Aorta (tissue), 5 donors: ENCODE results near the gene RASAL3. TPM values are rescaled to one million over a fixed set of nuclear protein-coding genes. Genes with fewer than 3 reads are reported as not detected.

Experiments used
- ATAC-seq: fragments of 200-7000 bp; cut with Tn5 transposase; one replicate; pipeline ENCODE4 v1.9.1; 2022; ENCODE audit warnings: moderate library complexity; ENCODE audit not compliant: low FRiP score
- DNase-seq, 2 donors: peaks; one replicate each; pipeline ENCODE4 v3.0.0-alpha.2; 2020
- H3K27ac ChIP-seq, 2 donors: one replicate each; pipeline ENCODE4 v1.5.1; 2013; ENCODE audit warnings: low read length in 2 of 2, mild to moderate bottlenecking in 2 of 2, moderate library complexity in 2 of 2, control low read depth in 1 of 2, inconsistent platforms in 1 of 2, low read depth in 1 of 2
- H3K27me3 ChIP-seq, 2 donors: one replicate each; pipeline ENCODE4 v1.6.1; 2013; ENCODE audit warnings: control low read depth in 1 of 2, low read length in 1 of 2, mild to moderate bottlenecking in 1 of 2, moderate library complexity in 1 of 2; ENCODE audit not compliant: insufficient read depth in 2 of 2, control insufficient read depth in 1 of 2
- H3K36me3 ChIP-seq, 2 donors: one replicate each; pipeline ENCODE4 v1.6.1; 2013; ENCODE audit warnings: control low read depth in 1 of 2, low read length in 1 of 2, mild to moderate bottlenecking in 1 of 2; ENCODE audit not compliant: insufficient read depth in 2 of 2, control insufficient read depth in 1 of 2
- H3K4me1 ChIP-seq, 2 donors: one replicate each; pipeline ENCODE4 v1.6.1; 2013; ENCODE audit warnings: low read length in 2 of 2, control low read depth in 1 of 2, mild to moderate bottlenecking in 1 of 2, moderate library complexity in 1 of 2; ENCODE audit not compliant: insufficient read depth in 2 of 2, control insufficient read depth in 1 of 2
- H3K4me3 ChIP-seq, 2 donors: one replicate each; pipeline ENCODE4 v1.5.1; 2013; ENCODE audit warnings: low read length in 2 of 2, control low read depth in 1 of 2, mild to moderate bottlenecking in 1 of 2
- H3K9me3 ChIP-seq: one replicate; pipeline ENCODE4 v1.6.1; 2013; ENCODE audit warnings: mild to moderate bottlenecking, low read length; ENCODE audit not compliant: control insufficient read depth
- WGBS, 2 donors: extraction: QIAGEN DNeasy Blood & Tissue Kit; methylation state at CpG; one replicate each; pipeline ENCODE4 v1.1.7; 2013; 5-methylcytosine and 5-hydroxymethylcytosine counted together
- intact Hi-C, 2 donors: fragments of 100-400 bp; cut with DNase I; formaldehyde crosslinking; loops; one replicate each; pipeline versions ENCODE4 v1.14.2 to v1.15.0; 2022
- polyA plus RNA-seq, 2 donors: library from polyadenylated mRNA; stranded (reverse); fragments of 200-250 nt; gene quantifications; one replicate each; pipeline ENCODE4 v1.2.3, GENCODE V29; 2013
- total RNA-seq, 2 donors: library from RNA; stranded (reverse); fragmentation: NEBNext Ultra II Directional; extraction: Animal tissue kit (Norgen Biotek cat#: 25700); gene quantifications; one replicate each; pipeline ENCODE4 v1.2.1, GENCODE V29; 2021
- donor health status: healthy with polysubstance abuse.
- donor health status: Bipolar disorder and iron deficiency.
- donor health status: DM: no; HTN: no; CAD: no.
- donor health status: DM: no; HTN: no; CAD: no.
- donor health status: DM: yes; HTN: yes; CAD: no.

The RASAL3 gene
- total and polyA plus RNA-seq, 4 donors = 0.90 to 10.9 (median 4.8) TPM

DNA sequence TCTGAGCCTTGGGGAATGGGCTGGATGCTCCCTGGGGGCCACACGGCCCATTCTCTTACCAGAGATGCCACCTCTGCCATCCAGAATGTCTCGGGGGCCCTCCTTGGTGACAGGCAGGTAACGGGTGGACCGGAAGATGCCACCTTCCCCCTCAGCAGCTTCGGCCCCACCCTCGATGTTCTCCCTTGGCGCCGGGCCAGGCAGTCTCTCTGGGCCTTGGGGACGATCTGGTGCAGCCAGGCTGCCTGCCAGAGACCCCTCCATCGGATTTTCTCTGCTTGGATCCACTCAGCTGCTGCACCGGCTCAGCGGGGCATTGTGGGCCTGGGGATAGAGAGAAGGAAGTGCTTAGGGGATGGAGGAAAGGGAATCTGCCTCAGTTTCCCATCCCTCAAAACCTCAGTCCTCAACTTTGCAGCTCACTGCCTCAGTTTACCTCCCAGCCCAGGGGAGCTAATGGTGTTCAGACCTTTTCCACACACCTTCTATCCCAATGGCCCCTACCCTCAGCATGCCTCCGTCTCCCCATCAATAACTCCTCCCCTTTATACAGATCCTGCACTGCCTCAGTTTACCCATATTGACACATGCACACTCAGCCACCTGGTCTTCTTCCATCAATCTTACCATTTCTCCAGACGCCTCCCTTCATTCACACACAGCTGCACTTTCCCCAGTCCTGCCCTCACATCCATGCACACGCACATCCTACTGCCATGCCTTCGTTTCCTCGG is 16.1 kb downstream of the RASAL3 start:
- ATAC-seq = no peak
- Histone ChIP-seq H3K4me1 (peaks cover 0 to 1% of the 10 kb centered on the region in 2 donors), H3K27ac (no peak overlapping the region), H3K27me3 (no peaks in the 10 kb centered on the region), H3K9me3 (no peaks in the 10 kb centered on the region), H3K4me3 (no peak overlapping the region), H3K36me3 (no peaks in the 10 kb centered on the region)
- WGBS, 2 donors = 52 to 54% methylated on average over 17 of the region's 17 CpGs
- intact Hi-C loops = loop anchor here in 1 of 2 donors (5.0 kb wide), 1 partner anchor 256 kb away; no protein-coding TSS in a partner anchor
- DNase-seq = no peak

GRCh38 chr19:15447057-15447456 is 17.3 kb downstream of the RASAL3 start:
- ATAC-seq (no peak), DNase-seq (no peak)
- Histone ChIP-seq H3K4me1 (peaks cover 0 to 1% of the 10 kb centered on the region in 2 donors), H3K36me3 (no peaks in the 10 kb centered on the region), H3K27ac (no peak overlapping the region), H3K27me3 (no peaks in the 10 kb centered on the region), H3K9me3 (no peaks in the 10 kb centered on the region), H3K4me3 (no peak overlapping the region)
- WGBS, 2 donors = 90% methylated on average over 4 of the region's 4 CpGs
- intact Hi-C loops = loop anchor here in 1 of 2 donors (5.0 kb wide), 1 partner anchor 255 kb away; no protein-coding TSS in a partner anchor

DNA sequence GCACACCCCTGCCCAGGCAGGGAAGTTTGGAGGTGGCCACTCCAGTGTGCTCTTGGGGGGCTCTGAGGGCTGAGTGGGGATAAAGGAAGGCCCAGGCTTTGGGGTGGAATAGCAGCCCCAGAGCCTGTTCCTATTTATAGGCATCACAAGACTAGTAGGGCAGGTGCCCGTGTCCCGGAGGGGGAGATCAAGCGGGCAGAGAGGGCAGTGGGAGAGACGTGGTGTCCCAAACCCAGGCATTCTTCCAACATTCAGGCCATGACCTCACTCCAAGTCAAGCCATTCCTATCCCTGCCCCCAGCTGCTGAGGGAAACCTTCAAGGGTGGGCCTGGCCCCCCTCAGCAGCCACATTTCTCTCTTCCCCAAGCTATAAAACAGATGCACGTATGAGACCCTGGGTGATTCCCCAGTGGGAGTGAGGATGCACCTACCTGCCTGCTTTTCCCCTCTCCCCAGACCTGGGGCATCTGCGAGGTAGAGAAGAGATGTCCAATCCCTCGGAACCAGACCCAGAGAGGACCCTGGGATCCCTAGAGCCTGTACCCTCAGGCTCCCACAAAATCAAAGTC is 18.5 kb downstream of the RASAL3 start:
- no peak for DNase-seq
- Histone ChIP-seq H3K4me1 (peaks cover 0 to 1% of the 10 kb centered on the region in 2 donors), H3K27ac (peak overlapping the region in 1 of 2 donors; percentile 65)

DNA sequence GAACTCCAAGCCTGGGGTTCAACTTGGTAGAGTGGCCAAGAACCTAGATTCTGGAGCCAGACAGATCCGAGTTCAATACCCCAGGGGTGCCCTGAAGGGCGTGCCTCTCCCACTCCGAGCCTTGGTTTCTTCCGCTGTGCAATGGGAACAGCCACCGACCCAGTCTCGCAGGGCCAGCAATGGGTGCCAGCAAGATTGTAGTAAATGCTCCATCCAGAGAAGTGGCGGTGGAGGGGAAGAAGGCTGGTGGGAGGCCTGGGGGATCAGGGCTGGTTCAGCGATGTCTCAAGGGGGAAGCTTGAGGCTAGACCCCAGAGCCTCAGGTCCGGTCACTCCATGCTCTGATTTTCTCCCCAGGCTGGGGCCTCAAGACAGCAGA is 19.1 kb downstream of the RASAL3 start:
- DNase-seq (no peak), ATAC-seq (no peak)
- Histone ChIP-seq H3K27ac (peak overlapping the region; percentile 24 to 65), H3K36me3 (no peaks in the 10 kb centered on the region), H3K4me1 (peaks cover 0 to 1% of the 10 kb centered on the region in 2 donors), H3K4me3 (no peak overlapping the region), H3K27me3 (no peaks in the 10 kb centered on the region), H3K9me3 (no peaks in the 10 kb centered on the region)
- intact Hi-C loops = loop anchor here in 1 of 2 donors (5.0 kb wide), 1 partner anchor 253 kb away; no protein-coding TSS in a partner anchor
- WGBS, 2 donors = 30 to 31% methylated on average over 9 of the region's 9 CpGs

More for the DNA sequence above, 18.5 kb downstream of the RASAL3 start:
- no peaks in the 10 kb centered on the region for H3K27me3 ChIP-seq
- H3K9me3 ChIP-seq = no peaks in the 10 kb centered on the region
- H3K36me3 ChIP-seq = no peaks in the 10 kb centered on the region
- H3K4me3 ChIP-seq = no peak overlapping the region
- intact Hi-C loops = loop anchor here in 1 of 2 donors (5.0 kb wide), 1 partner anchor 254 kb away; no protein-coding TSS in a partner anchor
- ATAC-seq = no peak
- WGBS, 2 donors = 30 to 32% methylated on average over 7 of the region's 7 CpGs

- Histone ChIP-seq H3K27ac (peak overlapping the region; percentile 24 to 75), H3K36me3 (no peaks in the 10 kb centered on the region), H3K9me3 (no peaks in the 10 kb centered on the region), H3K27me3 (no peaks in the 10 kb centered on the region), H3K4me1 (peaks cover 0 to 1% of the 10 kb centered on the region in 2 donors), H3K4me3 (no peak overlapping the region)
- no peak for DNase-seq
- intact Hi-C loops = loop anchor here (5.0 kb wide), 2 partner anchors 252 to 843 kb away; no protein-coding TSS in a partner anchor
- 11 to 13% methylated on average over 15 of the region's 15 CpGs for WGBS, 2 donors
- peak; percentile 57 for ATAC-seq
Observed at GRCh38 chr19:15444505-15445226, 19.7 kb downstream of the RASAL3 start.

GRCh38 chr19:15443838-15444237 is 20.5 kb downstream of the RASAL3 start:
- H3K36me3 ChIP-seq = no peaks in the 10 kb centered on the region
- intact Hi-C loops = loop anchor here in 1 of 2 donors (5.0 kb wide), 1 partner anchor 843 kb away; no protein-coding TSS in a partner anchor
- no peaks in the 10 kb centered on the region for H3K9me3 ChIP-seq
- peak overlapping the region in 1 of 2 donors; percentile 22 for H3K27ac ChIP-seq
- ATAC-seq = peak; percentile 39
- peaks cover 0 to 1% of the 10 kb centered on the region in 2 donors for H3K4me1 ChIP-seq
- H3K4me3 ChIP-seq = no peak overlapping the region
- DNase-seq = peak; percentile 84 to 90
- 0 to 5% methylated on average over 10 of the region's 10 CpGs for WGBS, 2 donors
- H3K27me3 ChIP-seq = no peaks in the 10 kb centered on the region

GRCh38 chr19:15443325-15443724 is 21.0 kb downstream of the RASAL3 start:
- Histone ChIP-seq H3K36me3 (no peaks in the 10 kb centered on the region), H3K9me3 (no peaks in the 10 kb centered on the region), H3K27ac (no peak overlapping the region), H3K27me3 (no peaks in the 10 kb centered on the region), H3K4me3 (no peak overlapping the region), H3K4me1 (peaks cover 0 to 1% of the 10 kb centered on the region in 2 donors)
- intact Hi-C loops = loop anchor here in 1 of 2 donors (5.0 kb wide), 1 partner anchor 844 kb away; no protein-coding TSS in a partner anchor
- 92 to 93% methylated on average over 3 of the region's 3 CpGs for WGBS, 2 donors
- DNase-seq = no peak
- ATAC-seq = no peak

- no peak for DNase-seq
- Histone ChIP-seq H3K4me1 (peaks cover 0 to 1% of the 10 kb centered on the region in 2 donors), H3K27ac (no peak overlapping the region), H3K27me3 (no peaks in the 10 kb centered on the region), H3K36me3 (no peaks in the 10 kb centered on the region), H3K4me3 (no peak overlapping the region), H3K9me3 (no peaks in the 10 kb centered on the region)
- intact Hi-C loops = loop anchor here in 1 of 2 donors (5.0 kb wide), 1 partner anchor 845 kb away; no protein-coding TSS in a partner anchor
- no peak for ATAC-seq
- WGBS, 2 donors = 89 to 97% methylated on average over 13 of the region's 13 CpGs
Observed at GRCh38 chr19:15442142-15442920, 22.0 kb downstream of the RASAL3 start.
